ENCODE results near the gene SMC1B. TPM values are rescaled to one million over a fixed set of nuclear protein-coding genes. Genes with fewer than 3 reads are reported as not detected.

The SMC1B gene
- total RNA-seq, 4 donors from 2014 or later, result not detected

DNA sequence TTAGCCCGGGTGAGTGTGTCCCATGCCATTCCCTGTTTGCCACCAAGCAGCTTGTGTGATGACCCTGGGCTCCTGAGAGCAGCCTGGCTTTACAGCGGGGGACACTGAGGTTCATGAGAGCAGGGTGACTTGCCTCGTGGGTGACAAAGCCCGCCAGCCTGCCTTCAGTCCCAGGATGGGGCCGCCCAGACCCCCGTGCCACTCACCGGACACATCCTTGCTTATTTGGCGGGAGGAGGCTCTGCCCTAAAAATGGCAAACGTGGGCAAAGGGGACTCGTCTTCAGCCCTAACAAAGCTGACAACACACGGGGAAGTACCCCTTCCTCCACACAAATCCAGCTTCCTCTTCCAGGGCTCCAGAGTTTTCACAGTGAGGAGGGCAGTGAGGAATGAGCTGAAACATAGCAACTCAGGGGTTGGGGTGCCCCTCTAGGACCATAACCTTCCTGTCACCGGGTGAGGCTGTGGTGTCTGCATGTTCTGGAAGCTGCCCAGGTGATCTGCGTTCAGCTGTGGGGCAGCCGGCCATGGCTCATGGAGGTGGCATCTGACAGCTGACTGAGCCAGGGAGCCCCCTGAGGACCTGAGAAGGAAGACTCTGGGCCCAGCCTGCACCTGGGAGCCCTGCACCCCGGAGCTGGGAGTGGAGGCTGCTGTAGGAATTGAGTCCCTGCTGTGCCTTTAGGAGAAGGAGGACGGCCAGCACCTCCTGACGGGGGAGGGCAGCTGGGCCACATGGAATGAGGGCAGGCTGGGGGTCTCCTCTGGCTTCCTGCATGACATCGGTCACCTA lies 16.8 kb upstream of the SMC1B start:
- no CpG with 5 or more reads among the region's 18 CpGs for WGBS, 2 donors (ENCODE audit: low coverage in 1 of 2)
- no peak for ATAC-seq
- Histone ChIP-seq H3K4me3 (no peak overlapping the region), H3K4me1 (peaks cover 0 to 7% (median 0%) of the 10 kb centered on the region in 3 donors), H3K36me3 (no peaks in the 10 kb centered on the region), H3K27me3 (no peaks in the 10 kb centered on the region), H3K27ac (no peak overlapping the region), H3K9me3 (peaks cover 0 to 6% (median 0%) of the 10 kb centered on the region in 3 donors)
- TF ChIP-seq POLR2A (IDR thresholded peaks at IDR 0.05) (no peak), EP300 (IDR thresholded peaks at IDR 0.05) (no peak), POLR2AphosphoS5 (IDR thresholded peaks at IDR 0.05) (no peak)
- TF ChIP-seq, protein P1, sequence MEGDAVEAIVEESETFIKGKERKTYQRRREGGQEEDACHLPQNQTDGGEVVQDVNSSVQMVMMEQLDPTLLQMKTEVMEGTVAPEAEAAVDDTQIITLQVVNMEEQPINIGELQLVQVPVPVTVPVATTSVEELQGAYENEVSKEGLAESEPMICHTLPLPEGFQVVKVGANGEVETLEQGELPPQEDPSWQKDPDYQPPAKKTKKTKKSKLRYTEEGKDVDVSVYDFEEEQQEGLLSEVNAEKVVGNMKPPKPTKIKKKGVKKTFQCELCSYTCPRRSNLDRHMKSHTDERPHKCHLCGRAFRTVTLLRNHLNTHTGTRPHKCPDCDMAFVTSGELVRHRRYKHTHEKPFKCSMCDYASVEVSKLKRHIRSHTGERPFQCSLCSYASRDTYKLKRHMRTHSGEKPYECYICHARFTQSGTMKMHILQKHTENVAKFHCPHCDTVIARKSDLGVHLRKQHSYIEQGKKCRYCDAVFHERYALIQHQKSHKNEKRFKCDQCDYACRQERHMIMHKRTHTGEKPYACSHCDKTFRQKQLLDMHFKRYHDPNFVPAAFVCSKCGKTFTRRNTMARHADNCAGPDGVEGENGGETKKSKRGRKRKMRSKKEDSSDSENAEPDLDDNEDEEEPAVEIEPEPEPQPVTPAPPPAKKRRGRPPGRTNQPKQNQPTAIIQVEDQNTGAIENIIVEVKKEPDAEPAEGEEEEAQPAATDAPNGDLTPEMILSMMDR (IDR thresholded peaks at IDR 0.05), result no peak

DNA sequence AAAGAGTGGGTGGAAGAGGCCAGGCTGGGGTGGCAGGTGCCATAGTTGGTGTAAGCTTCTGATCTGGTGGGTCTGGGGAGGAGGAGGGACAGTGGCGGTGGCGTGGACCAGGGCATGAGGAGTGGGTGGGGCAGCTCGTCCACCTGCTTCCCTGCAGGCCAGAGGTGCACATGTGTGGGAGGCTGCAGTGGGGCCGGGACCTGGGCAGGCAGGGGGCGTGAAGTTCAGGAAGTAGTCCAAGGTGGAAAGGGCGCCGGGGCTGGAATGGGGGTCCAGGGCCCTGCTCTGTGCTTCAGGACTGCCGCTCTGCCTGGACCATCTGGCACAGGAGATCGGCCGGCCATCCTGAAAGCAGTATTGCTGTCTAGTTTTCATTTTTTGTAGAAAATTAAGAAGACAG lies 16.0 kb upstream of the SMC1B start:
- H3K27ac ChIP-seq, result no peak overlapping the region
- 93 to 100% methylated on average over 1 to 7 of the region's 10 CpGs for WGBS, 2 donors (ENCODE audit: low coverage in 1 of 2)
- peaks cover 0 to 6% (median 0%) of the 10 kb centered on the region in 3 donors for H3K9me3 ChIP-seq
- no peaks in the 10 kb centered on the region for H3K27me3 ChIP-seq
- TF ChIP-seq POLR2A (IDR thresholded peaks at IDR 0.05), result no peak
- TF ChIP-seq POLR2AphosphoS5 (IDR thresholded peaks at IDR 0.05), result no peak
- TF ChIP-seq EP300 (IDR thresholded peaks at IDR 0.05), result no peak
- TF ChIP-seq, protein P1 (IDR thresholded peaks at IDR 0.05), result no peak
- no peaks in the 10 kb centered on the region for H3K4me1 ChIP-seq
- no peak overlapping the region for H3K4me3 ChIP-seq
- no peaks in the 10 kb centered on the region for H3K36me3 ChIP-seq
- no peak for ATAC-seq

DNA sequence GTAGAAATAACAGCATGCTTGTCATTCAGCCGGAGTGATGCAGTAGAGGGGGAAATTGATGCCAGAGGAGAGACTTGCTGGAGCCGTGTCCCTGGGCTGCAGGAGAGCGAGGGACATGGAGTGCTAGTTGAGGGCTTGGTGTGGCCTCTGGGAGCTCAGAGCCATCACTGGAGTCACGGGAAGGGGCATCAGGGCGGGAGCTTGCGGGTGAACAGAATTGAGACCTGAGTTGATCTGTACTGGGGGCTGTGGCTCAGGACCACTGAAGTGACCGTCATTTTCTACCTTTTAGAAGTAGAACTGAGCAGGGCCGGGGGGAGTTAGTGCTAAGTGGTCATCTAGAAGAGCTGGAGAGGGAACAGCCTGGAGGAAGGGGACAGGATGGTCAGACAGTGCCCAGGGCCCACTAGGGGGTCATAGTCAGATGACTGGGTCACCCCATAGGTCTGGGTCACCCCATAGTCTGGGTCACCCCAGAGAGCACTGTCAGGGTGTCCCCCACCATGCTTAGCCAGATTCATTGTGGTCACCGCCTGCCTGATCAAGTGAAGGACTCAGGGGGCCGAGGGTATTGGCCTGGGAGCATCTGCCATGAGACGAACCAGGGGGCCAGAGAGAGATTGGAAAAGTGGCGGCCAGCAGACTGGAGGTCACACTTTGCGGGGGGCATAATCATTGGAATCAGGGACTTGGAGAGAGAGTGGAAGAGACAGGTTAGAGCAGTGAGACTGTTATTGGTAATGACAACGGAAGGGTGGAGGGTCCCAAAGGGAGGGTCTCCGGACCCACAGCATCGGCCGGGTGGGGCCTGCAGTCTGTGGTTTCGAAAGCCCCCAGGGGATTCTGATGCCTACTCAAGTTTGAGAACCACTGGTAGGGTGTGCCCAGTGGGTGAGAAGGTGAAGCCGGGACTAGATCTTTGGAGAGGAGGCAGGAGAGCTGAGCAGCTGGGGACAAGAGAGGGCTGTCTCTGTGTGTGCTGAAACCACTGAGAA lies 15.3 kb upstream of the SMC1B start:
- no peak for ATAC-seq
- peaks cover 0 to 6% (median 0%) of the 10 kb centered on the region in 3 donors for H3K9me3 ChIP-seq
- no peak overlapping the region for H3K4me3 ChIP-seq
- TF ChIP-seq, protein P1 (IDR thresholded peaks at IDR 0.05), result no peak
- TF ChIP-seq POLR2AphosphoS5 (IDR thresholded peaks at IDR 0.05) (no peak), EP300 (IDR thresholded peaks at IDR 0.05) (no peak), POLR2A (IDR thresholded peaks at IDR 0.05) (no peak)
- H3K4me1 ChIP-seq, result no peaks in the 10 kb centered on the region
- no peaks in the 10 kb centered on the region for H3K36me3 ChIP-seq
- no peaks in the 10 kb centered on the region for H3K27me3 ChIP-seq
- WGBS, 2 donors (ENCODE audit: low coverage in 1 of 2), result 86 to 87% methylated on average over 8 to 13 of the region's 19 CpGs
- H3K27ac ChIP-seq, result no peak overlapping the region

DNA sequence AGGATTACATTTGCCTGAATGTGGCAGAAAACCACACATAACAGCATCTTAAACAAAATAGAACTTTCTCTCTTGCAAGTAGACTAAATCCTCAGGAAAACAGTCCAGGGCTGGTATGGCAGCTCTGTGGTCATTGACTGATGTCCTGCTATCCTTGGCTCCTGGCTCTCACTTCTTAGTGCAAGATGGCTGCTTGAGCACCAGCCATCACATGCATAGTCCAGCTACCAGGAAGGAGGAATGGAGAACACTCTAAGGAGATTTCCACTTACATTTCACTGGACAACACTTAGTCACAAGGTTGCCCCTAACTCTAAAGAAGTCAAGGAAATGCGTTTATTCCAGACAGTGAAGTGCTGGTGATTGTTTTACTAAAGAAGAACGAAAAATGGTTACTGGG lies 13.7 kb upstream of the SMC1B start:
- TF ChIP-seq POLR2AphosphoS5 (IDR thresholded peaks at IDR 0.05), result no peak
- TF ChIP-seq, protein P1 (IDR thresholded peaks at IDR 0.05), result no peak
- no peaks in the 10 kb centered on the region for H3K27me3 ChIP-seq

More for the DNA sequence above, 13.7 kb upstream of the SMC1B start:
- H3K36me3 ChIP-seq, result no peaks in the 10 kb centered on the region
- H3K4me3 ChIP-seq, result no peak overlapping the region
- no peaks in the 10 kb centered on the region for H3K4me1 ChIP-seq
- ATAC-seq, result no peak
- 79 to 100% methylated on average over 2 of the region's 2 CpGs for WGBS, 2 donors (ENCODE audit: low coverage in 1 of 2)
- H3K27ac ChIP-seq, result no peak overlapping the region
- peaks cover 0 to 6% (median 0%) of the 10 kb centered on the region in 3 donors for H3K9me3 ChIP-seq

All from gastroesophageal sphincter (tissue), 4 donors.